HG03280 (cell line): ENCODE results near the gene CCDC183.
"Not testable (repeated sequence)": the region's sequence is repeated elsewhere in the genome, so short reads cannot be mapped to it uniquely, and the experiment has no call there.

Source experiments
- ATAC-seq: cut with Tn5 transposase; IDR thresholded peaks from one replicate; pipeline ENCODE4 v1.9.1; 2021; ENCODE audit warnings: mild to moderate bottlenecking, moderate library complexity; ENCODE audit not compliant: unreplicated experiment

Gene CCDC183

GRCh38 chr9:136823136-136824046, 27.3 kb downstream of the CCDC183 start:
- ATAC-seq: no peak

DNA sequence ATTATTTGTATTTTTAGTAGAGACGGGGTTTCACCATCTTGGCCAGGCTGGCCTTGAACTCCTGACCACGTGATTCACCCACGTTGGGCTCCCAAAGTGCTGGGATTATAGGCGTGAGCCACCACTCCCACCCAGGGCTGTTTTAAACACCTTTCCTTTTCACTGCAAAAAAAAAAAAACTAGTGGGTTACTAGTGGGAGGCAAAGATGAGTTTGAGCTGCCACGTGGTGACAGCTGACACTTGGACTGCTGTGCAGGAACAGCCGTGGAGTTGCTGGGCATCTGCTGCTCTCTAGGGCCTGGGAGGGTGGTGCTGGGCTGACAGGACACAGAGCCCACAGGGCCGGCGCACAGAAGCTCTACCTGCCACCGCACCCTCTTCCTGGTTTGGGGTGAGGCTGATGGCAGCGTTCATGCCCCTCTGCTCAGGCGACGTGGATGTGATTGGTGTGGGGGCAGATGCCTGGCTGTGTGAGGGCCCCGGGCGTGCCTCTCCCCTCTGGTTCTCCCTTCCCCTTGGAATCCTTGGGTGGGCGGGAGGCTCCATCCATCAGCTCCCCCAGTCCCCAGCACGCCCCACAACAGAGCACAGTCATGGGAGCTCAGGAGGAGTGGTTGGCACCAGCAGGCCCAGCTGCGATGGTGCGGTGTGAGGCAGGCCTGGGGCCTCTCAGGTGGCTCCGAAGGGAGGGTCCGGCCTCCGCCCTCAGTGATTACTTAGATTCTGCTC, 28.5 kb downstream of the CCDC183 start:
- no peak for ATAC-seq

DNA sequence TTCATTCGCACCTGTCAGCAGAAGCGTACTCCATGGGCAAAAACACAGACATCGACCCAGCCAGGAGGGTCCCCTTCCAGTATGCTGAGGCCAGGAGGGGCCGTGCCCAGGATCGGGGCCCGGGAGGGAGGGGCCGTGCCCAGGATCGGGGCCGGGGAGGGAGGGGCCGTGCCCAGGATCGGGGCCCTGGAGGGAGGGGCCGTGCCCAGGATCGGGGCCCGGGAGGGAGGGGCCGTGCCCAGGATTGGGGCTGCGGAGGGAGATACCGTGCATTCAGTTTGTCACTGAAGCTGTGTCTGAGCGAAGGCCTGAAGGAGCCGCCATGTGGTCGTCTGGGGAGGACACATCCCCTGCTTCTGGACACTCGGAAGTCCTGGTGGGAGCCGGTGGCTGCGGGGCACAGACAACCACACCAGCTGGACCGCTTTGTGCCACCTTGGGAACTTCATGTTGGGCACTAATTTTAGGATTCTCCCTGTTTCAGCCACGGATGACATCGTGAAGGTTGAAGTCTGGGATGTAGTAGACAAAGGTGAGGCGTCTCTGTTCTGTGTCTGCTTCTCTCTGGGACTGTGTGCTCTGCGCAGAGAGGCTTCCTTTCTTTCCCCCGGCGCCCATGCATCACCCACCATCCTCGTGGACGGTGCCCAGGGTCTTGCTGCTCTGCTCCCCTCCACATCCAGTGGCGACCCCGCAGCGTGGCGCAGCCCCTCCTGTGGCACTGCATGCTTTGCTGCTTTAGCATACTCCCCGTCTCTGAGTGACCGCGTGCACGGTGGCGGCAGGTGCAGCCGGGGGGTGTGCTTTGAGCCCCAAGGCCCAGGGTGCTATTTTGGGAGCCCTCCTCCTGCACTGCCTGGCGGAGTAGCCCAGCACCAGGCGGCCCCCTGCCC, 29.4 kb downstream of the CCDC183 start:
- no peak for ATAC-seq

GRCh38 chr9:136826188-136826541, 30.0 kb downstream of the CCDC183 start:
- no peak for ATAC-seq

- ATAC-seq: no peak
Observed at GRCh38 chr9:136826703-136827582, 30.8 kb downstream of the CCDC183 start.

DNA sequence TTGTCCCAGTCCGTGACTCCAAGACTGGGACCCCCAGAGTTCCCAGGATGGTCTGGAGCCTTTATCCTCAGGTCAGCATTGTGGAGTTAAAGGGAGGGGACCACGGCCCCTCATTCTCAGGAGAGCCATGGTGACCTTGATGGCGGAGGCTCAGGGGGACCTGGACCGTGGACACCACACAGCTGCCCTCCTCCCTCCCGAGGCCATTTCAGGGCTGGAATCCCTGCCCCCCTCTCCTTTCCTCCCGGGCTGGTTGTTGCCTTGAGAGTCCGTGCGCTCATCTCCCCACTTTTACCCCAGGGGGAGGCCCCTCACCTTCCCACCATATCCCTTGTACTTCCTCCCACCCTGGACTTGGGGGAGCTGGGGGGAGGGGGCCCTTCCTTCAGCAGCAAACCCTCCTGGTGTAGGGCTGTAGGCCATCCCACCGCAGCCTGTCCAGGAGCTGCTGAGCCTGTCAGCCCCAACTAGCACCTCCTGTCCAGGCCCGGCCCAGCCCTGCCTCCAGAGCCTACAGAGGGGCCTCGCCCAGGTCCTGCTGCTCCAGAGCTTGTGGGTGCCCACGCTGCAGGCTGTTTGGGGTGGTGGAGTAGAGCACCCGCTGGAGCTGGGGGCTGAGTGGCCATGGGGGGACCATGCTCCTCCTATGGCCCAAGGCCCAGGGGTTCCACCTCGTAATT, 31.8 kb downstream of the CCDC183 start:
- no peak for ATAC-seq

DNA sequence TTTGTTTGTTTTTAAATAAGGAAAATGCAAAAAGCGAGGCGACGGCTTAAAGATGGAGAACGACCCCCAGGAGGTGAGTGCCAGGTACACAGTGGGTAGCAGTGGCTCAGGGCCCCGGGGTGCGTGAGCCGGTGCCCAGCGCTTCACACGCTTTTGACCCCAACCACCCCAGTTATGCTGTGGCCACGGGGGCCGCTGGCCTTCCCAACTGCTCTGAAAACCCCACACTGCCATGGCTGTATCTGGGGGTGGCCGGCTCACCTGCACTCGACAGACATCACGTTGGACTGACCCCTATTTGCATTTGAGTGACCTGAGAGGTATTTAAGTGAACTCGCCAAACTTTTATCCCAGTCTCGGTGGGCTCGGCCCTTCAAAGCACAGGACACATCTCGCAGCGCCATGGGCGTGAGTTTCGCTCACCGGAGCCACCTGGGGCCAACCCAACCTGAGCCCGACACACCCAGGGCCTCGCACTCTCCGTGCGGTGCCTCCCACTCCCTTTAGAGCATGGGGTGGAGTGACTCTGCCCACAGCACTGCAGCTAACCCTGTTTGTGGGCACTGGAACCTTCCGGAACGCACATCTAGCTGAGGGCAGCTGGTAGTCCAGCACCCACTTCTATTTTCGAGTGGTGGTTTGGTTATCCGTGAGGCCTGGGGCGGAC, 32.5 kb downstream of the CCDC183 start:
- ATAC-seq: no peak

DNA sequence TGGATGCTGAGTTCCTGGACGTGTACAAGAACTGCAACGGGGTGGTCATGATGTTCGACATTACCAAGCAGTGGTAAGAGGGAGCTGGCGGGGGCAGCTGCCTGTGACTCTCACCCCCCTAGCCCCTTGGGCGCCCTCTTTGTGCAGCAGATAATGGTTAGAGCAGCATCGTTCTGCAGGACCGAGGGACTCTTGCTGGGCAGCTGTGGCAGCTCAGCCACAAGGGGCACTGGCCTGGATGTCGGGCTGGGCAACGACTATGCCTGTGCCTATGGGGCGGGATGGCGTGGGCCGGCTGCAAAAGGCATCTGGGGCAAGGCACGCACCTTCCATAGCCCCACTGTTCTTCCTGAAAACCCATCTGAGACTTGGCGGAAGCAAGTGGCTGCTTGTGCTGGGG, 33.3 kb downstream of the CCDC183 start:
- ATAC-seq: no peak

- no peak for ATAC-seq
Observed at GRCh38 chr9:136829981-136830885, 34.1 kb downstream of the CCDC183 start.

DNA sequence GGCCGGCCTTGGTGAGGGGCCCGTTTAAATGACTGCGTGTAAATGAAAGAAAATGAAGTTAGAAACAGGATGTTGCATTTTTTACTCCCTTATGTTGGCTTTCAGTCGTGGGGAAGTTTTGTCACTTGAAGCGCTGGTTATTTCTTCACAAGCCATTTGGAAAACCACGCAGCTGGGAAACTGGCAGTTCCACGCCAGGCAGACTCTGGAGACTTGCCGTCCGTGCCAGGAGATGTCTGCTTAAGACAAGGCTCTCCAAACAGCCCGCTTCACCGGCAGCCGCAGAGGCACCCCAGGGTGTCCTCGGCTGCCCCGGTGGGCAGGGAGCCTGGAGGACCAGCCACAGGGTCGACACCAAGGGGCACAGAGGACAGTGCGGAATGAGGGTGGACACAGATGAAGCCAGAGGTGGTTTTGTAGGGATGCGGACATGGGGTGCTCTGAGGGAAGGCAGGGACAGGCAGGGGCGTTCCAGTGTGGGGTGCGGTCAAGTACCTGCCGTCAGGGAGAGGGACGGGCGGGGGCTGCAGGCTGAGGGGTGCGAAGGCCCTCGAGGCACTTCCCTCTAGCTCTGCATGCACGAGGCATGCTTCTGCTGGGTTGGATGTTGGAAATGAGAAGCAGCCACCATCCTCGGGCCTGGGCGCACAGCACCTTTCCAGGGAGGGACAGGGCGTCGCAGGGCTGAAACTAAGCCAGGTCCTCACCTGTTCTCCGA, 35.0 kb downstream of the CCDC183 start:
- ATAC-seq: no peak

- ATAC-seq: no peak
Observed at GRCh38 chr9:136831720-136832104, 35.6 kb downstream of the CCDC183 start.

GRCh38 chr9:136832581-136832980, 36.4 kb downstream of the CCDC183 start:
- ATAC-seq: no peak

- ATAC-seq: not testable (repeated sequence)
Observed at GRCh38 chr9:136833381-136834048, 37.4 kb downstream of the CCDC183 start.

DNA sequence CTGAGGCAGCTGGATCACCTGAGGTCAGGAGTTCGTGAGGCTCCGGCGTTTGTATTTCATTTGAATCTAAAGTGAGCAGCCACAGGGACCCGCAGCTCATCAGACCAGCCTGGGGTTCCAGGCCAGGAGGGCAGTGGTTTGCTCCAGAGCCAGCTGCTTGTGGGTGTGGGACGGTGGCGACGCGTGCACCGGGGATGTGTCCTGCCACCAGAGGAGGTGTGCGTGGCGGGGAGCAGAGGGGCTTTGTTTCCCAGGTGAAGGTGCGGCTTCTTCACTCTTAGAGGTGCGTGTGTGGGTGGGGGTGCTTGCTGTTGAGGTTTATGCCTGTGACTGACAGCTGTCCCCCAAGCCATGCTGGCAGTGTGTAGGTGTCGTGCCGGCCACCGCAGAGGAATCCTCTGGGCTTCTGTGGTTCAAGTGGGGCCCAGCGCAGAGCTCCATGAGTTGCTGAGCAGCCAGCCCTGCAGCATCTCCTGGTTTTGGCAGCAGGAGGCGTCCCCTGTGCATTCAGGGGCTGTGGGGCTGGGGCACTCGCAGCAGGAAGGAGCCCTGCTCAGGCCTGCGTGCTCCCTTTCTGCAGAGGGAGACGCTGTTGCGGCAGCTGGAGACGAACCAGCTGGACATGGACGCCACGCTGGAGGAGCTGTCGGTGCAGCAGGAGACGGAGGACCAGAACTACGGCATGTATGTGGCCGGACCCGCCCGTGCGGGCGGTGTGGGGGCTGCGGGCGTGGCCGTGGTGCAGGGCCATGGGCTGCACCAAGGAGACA, 39.2 kb downstream of the CCDC183 start:
- no peak for ATAC-seq

DNA sequence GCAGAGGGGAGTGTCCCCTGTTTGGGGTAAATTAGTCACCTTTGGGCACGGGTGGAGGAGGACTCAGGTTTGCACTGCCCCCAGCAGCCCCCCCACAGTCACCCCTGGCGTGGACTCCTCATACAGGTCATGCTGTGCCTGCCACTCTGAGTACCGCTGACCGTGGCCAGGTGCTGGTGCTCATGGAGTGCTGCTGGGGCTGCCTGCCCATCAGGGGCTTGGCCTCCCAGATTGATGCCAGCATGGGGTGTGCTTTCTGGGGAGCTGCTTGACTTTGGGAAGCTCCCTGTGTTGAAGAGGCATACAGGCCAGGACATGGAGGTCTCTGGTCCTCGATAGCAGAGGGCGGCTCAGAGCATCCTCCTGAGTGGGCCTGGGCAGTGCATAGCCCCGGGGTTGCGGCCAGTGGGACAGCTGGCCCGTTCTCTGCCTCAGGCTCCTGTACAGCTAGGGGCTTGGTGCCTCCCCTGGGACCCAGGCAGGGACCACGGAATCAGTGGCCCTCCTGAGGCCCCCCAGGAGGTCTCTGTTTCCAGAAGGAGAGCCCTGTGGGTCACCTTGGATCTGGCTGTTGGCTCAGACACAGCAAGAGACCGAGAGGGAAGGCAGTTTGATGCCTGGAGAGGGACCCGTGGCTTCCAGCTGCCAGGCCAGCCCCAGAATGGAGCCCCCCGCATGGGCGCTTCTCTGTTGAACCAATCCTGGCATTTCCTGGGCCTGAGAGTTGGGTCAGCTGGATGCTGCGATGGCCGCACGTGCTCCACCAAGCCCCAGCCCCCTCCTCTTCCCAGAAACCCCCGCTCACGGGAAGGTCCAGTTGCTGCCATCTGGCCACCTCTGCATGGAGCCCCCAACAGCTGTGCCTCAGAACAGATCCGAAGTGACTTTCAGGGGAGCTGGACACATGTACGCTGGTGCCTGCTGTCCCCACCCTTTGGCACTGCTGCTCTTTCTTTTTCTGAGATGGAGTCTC, 40.1 kb downstream of the CCDC183 start:
- ATAC-seq: no peak
